GM23248 (cell line): ENCODE data around the gene RABL2A. TPM values are rescaled to one million over a fixed set of nuclear protein-coding genes. Genes with fewer than 3 reads are reported as not detected.
A peak's percentile ranks its signal among the peaks of the same experiment; 100 is the strongest.
"Not testable (repeated sequence)": the region's sequence is repeated elsewhere in the genome, so short reads cannot be mapped to it uniquely, and the experiment has no call there.

Source experiments
- DNase-seq: peaks from one replicate; pipeline ENCODE4 v3.0.0-alpha.2; 2015
- H2AFZ ChIP-seq: fragments of 200-600 bp; sonication (generic); 2 replicates; pipeline ENCODE4 v1.6.1; 2016; ENCODE audit warnings: antibody characterized with exemption
- H3F3A ChIP-seq: fragments of 200-600 bp; sonication (generic); 2 replicates; pipeline ENCODE4 v1.6.1; 2016; ENCODE audit warnings: mild to moderate bottlenecking, antibody characterized with exemption, mixed run types; ENCODE audit not compliant: insufficient read depth
- H3K27ac ChIP-seq: fragments of 200-600 bp; sonication (generic); 2 replicates; pipeline ENCODE4 v1.5.1; 2016; ENCODE audit warnings: mild to moderate bottlenecking
- H3K27me3 ChIP-seq: fragments of 200-600 bp; sonication (generic); replicated peaks from 2 replicates; pipeline ENCODE4 v1.6.1; 2016; ENCODE audit warnings: mild to moderate bottlenecking; ENCODE audit not compliant: insufficient read depth
- H3K36me3 ChIP-seq: fragments of 200-600 bp; sonication (generic); 2 replicates; pipeline ENCODE4 v1.6.1; 2016; ENCODE audit warnings: low read depth, mild to moderate bottlenecking
- H3K4me1 ChIP-seq: fragments of 200-600 bp; sonication (generic); 2 replicates; pipeline ENCODE4 v1.6.1; 2016; ENCODE audit warnings: mild to moderate bottlenecking; ENCODE audit not compliant: insufficient read depth
- H3K4me2 ChIP-seq: fragments of 200-600 bp; sonication (generic); one replicate; pipeline ENCODE4 v1.6.1; 2016; ENCODE audit warnings: mild to moderate bottlenecking; ENCODE audit not compliant: unreplicated experiment
- H3K4me3 ChIP-seq: fragments of 200-600 bp; sonication (generic); 2 replicates; pipeline ENCODE4 v1.5.1; 2016; ENCODE audit warnings: mild to moderate bottlenecking
- H3K79me2 ChIP-seq: fragments of 200-600 bp; sonication (generic); 2 replicates; pipeline ENCODE4 v1.6.1; 2016; ENCODE audit warnings: mild to moderate bottlenecking; ENCODE audit not compliant: insufficient read depth
- H3K9ac ChIP-seq: fragments of 200-600 bp; sonication (generic); 2 replicates; pipeline ENCODE4 v1.6.1; 2016; ENCODE audit warnings: mild to moderate bottlenecking
- H3K9me2 ChIP-seq: fragments of 200-600 bp; sonication (generic); 2 replicates; pipeline ENCODE4 v1.6.1; 2016; ENCODE audit warnings: mixed run types, mild to moderate bottlenecking, moderate library complexity; ENCODE audit not compliant: insufficient read depth
- H3K9me3 ChIP-seq: fragments of 200-600 bp; sonication (generic); one replicate; pipeline ENCODE4 v1.6.1; 2017; ENCODE audit warnings: low read depth
- H4K20me1 ChIP-seq: fragments of 200-600 bp; sonication (generic); 2 replicates; pipeline ENCODE4 v1.6.0; 2016; ENCODE audit not compliant: insufficient read depth
- WGBS, 2 experiments: methylation state at CpG; one replicate each; pipeline ENCODE4 v1.1.6; 2015 to 2017; ENCODE audit warnings: low lambda C conversion rate in 2 of 2, low coverage in 1 of 2; ENCODE audit errors: missing lambda C conversion rate in 2 of 2; 5-methylcytosine and 5-hydroxymethylcytosine counted together
- in situ Hi-C: fragments of 300-500 bp; cut with MboI; formaldehyde crosslinking; loops from 2 replicates; pipeline ENCODE4 v1.15.0; 2020
- polyA plus RNA-seq: library from polyadenylated mRNA; unstranded; fragments of >200 nt; fragmentation: Nextera tagmentation; extraction: Ambion mirVana; gene quantifications from 2 replicates; pipeline ENCODE4 v1.2.1, GENCODE V29; 2016
- total RNA-seq: library from RNA; depleted of rRNA; stranded (reverse); fragments of >200 nt; shearing (Covaris generic); gene quantifications from 2 replicates; pipeline ENCODE4 v1.2.3, GENCODE V29; 2014

RABL2A gene
- total and polyA plus RNA-seq, 2 experiments from 2014 or later, result 4.3 to 9.7 TPM

DNA sequence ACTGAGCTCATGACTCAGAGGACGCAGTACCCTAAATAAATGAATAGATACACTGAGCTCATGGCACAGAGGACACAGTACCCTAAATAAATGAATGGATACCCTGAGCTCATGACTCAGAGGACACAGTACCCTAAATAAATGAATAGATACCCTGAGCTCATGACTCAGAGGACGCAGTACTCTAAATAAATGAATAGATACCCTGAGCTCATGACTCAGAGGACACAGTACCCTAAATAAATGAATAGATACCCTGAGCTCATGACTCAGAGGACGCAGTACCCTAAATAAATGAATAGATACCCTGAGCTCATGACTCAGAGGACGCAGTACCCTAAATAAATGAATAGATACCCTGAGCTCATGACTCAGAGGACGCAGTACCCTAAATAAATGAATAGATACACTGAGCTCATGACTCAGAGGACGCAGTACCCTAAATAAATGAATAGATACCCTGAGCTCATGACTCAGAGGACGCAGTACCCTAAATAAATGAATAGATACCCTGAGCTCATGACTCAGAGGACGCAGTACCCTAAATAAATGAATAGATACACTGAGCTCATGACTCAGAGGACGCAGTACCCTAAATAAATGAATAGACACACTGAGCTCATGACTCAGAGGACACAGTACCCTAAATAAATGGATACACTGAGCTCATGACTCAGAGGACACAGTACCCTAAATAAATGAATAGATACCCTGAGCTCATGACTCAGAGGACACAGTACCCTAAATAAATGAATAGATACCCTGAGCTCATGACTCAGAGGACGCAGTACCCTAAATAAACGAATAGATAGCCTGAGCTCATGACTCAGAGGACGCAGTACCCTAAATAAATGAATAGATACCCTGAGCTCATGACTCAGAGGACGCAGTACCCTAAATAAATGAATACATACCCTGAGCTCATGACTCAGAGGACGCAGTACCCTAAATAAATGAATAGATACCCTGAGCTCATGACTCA, 24.1 kb downstream of the RABL2A start:
- H3K4me3 ChIP-seq, H2AFZ ChIP-seq, H3K27me3 ChIP-seq, DNase-seq, H3K79me2 ChIP-seq, H3K27ac ChIP-seq, H3K9me3 ChIP-seq, H4K20me1 ChIP-seq, H3K4me2 ChIP-seq, H3F3A ChIP-seq, in situ Hi-C loops, H3K9ac ChIP-seq, H3K9me2 ChIP-seq, H3K36me3 ChIP-seq, H3K4me1 ChIP-seq: not testable (repeated sequence)
- 49% methylated on average over 6 to 10 of the region's 14 CpGs for WGBS, 2 experiments

DNA sequence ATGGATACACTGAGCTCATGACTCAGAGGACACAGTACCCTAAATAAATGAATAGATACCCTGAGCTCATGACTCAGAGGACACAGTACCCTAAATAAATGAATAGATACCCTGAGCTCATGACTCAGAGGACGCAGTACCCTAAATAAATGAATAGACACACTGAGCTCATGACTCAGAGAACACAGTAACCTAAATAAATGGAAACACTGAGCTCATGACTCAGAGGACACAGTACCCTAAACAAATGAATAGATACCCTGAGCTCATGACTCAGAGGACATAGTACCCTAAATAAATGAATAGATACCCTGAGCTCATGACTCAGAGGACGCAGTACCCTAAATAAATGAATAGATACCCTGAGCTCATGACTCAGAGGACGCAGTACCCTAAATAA, 25.5 kb downstream of the RABL2A start:
- in situ Hi-C loops, H4K20me1 ChIP-seq, H3K9me2 ChIP-seq, H3K9ac ChIP-seq, H3K4me3 ChIP-seq, H3K27ac ChIP-seq, H3K4me2 ChIP-seq, H3F3A ChIP-seq, H2AFZ ChIP-seq, H3K9me3 ChIP-seq, H3K27me3 ChIP-seq, H3K36me3 ChIP-seq, H3K4me1 ChIP-seq, H3K79me2 ChIP-seq: not testable (repeated sequence)
- WGBS, 2 experiments, result 46 to 86% methylated on average over 2 of the region's 3 CpGs
- DNase-seq, result peak; percentile 8

DNA sequence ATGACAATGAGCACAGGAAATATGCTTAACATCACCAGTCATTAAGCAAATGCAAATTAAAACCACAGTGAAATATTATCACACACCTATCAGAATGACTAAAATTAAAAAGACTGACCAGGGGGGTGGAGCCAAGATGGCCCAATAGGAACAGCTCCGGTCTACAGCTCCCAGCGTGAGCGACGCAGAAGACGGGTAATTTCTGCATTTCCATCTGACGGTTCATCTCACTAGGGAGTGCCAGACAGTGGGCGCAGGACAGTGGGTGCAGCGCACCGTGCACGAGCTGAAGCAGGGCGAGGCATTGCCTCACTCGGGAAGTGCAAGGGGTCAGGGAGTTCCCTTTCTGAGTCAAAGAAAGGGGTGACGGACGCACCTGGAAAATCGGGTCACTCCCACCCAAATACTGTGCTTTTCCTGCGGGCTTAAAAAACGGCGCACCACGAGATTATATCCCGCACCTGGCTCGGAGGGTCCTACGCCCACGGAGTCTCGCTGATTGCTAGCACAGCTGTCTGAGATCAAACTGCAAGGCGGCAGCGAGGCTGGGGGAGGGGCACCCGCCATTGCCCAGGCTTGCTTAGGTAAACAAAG, 29.1 kb downstream of the RABL2A start:
- H3K4me1 ChIP-seq, H3K79me2 ChIP-seq, H3K9me2 ChIP-seq, in situ Hi-C loops, H3F3A ChIP-seq, H3K4me3 ChIP-seq, H3K4me2 ChIP-seq, H3K9me3 ChIP-seq, H2AFZ ChIP-seq, H3K9ac ChIP-seq, DNase-seq, H3K27ac ChIP-seq, H4K20me1 ChIP-seq, H3K27me3 ChIP-seq, H3K36me3 ChIP-seq: not testable (repeated sequence)
- WGBS, 2 experiments, result 73% methylated on average over 27 of the region's 27 CpGs

DNA sequence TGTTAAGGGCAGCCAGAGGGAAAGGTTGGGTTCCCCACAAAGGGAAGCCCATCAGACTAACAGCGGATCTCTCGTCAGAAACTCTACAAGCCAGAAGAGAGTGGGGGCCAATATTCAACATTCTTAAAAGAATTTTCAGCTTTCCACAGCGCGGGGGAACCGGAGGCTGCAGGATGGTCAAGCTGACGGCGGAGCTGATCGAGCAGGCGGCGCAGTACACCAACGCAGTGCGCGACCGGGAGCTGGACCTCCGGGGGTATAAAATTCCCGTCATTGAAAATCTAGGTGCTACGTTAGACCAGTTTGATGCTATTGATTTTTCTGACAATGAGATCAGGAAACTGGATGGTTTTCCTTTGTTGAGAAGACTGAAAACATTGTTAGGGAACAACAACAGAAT, 30.7 kb downstream of the RABL2A start:
- WGBS, 2 experiments, result 90% methylated on average over 17 of the region's 17 CpGs
- H3K4me1 ChIP-seq, H3K27me3 ChIP-seq, H3K36me3 ChIP-seq, in situ Hi-C loops, DNase-seq, H3K9ac ChIP-seq, H3F3A ChIP-seq, H4K20me1 ChIP-seq, H3K79me2 ChIP-seq, H3K4me3 ChIP-seq, H3K4me2 ChIP-seq, H3K9me3 ChIP-seq, H3K9me2 ChIP-seq, H3K27ac ChIP-seq, H2AFZ ChIP-seq: not testable (repeated sequence)

DNA sequence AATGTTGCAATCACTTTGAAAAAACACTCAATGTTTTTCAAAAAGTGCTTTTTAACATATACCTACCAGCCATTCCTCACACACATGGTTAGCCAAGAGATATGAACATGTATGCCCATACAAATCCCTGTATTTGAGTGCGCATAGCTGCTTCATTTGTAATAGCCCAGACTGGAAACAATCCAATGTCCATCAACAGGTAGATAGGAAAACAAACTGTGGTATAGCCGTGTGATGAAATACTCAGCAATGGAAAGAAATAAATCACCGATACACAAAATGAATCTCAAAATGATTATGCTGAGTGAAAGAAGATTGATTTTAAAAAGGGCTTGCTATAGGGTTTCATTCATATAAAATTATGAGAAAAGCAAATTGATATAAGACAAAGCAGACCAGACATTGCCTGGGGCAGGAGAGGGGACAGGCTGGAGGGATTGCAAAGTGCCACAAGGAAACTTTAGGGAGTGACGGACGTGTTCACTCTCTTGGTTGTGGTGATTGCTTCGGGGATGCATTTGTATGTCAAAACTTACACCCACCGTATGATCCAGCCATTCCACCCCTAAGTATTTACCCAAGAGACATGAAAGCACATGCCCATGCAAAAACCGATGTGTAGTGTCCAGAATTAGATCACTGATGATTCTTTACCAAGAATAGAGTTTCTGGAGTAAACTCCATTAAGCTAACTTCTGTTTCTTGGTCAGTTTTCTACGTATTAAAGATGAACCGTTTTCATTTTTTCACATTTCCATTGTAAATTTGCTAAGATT, 36.4 kb downstream of the RABL2A start:
- H3K27me3 ChIP-seq, H4K20me1 ChIP-seq, H3K9ac ChIP-seq, H3K4me1 ChIP-seq, H3K79me2 ChIP-seq, H3K9me2 ChIP-seq, H3K4me2 ChIP-seq, H2AFZ ChIP-seq, H3K36me3 ChIP-seq, in situ Hi-C loops, H3K9me3 ChIP-seq, H3K4me3 ChIP-seq, H3K27ac ChIP-seq, H3F3A ChIP-seq, DNase-seq: not testable (repeated sequence)
- 66 to 71% methylated on average over 10 of the region's 10 CpGs for WGBS, 2 experiments

DNA sequence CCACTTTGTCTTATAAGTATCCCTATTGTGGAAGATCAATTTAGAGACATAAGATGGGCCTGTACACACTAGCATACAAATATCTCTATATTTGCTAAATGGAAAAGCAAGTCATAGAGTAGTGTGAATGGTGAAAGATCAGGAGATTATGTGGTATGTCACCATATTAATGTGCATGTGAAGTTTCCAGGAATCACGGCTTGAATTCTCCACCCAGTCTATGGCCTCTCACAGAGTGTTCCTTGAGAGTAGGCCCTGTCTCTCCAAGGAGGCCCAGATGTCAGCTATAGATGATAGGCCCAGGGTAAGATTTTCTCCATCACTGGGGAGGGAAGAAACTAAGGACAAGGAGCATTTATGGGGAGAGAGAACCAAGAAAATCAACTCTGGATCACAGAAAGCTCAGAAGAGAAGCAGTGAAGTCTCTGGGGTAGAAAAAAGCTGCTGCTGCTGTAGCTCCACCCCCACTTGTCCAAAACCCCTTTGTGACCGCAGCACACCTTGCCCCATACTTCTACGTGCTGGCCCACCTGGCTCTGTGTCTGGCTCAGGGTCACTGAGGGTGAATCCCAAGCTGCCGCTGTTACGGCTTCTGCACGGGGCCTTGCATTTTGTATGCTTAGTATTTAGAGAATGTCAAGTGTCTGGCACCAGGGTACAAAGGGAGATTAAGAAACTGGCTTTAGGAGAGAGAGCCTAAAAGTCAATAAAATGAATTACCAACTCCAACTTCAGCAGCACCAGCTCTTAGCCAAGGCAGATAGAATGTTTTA, 37.9 kb downstream of the RABL2A start:
- H3K36me3 ChIP-seq, H3K27me3 ChIP-seq, H4K20me1 ChIP-seq, H3K9me2 ChIP-seq, H3F3A ChIP-seq, H3K4me2 ChIP-seq, in situ Hi-C loops, H3K4me1 ChIP-seq, H2AFZ ChIP-seq, H3K27ac ChIP-seq, H3K9me3 ChIP-seq, DNase-seq, H3K79me2 ChIP-seq, H3K9ac ChIP-seq, H3K4me3 ChIP-seq: not testable (repeated sequence)
- 55 to 60% methylated on average over 6 of the region's 6 CpGs for WGBS, 2 experiments

DNA sequence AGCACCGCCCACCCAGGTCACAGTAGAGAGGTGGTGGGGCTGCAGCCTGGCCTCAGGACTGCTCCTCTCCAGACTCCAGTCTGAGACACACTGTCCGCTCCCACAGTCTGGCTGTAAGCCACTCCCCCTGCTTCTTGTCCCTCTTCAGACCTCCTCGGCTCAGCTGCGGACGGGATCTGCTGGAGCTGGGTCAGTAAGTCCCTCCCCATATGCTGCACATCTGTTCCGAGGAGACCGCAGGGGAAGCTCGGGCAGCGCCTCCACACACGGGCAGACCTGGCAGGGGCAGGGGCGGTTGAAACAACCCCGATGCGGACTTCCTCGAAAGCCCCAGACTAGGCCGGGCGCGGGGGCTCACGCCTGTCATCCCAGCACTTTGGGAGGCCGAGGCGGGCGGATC, 41.9 kb downstream of the RABL2A start:
- 72 to 73% methylated on average over 18 to 21 of the region's 21 CpGs for WGBS, 2 experiments
- H3K27me3 ChIP-seq, DNase-seq, H4K20me1 ChIP-seq, H3K27ac ChIP-seq, H3K4me1 ChIP-seq, H3K36me3 ChIP-seq, H3K9ac ChIP-seq, H2AFZ ChIP-seq, H3K4me2 ChIP-seq, H3K9me3 ChIP-seq, H3K4me3 ChIP-seq, H3K79me2 ChIP-seq, in situ Hi-C loops, H3F3A ChIP-seq, H3K9me2 ChIP-seq: not testable (repeated sequence)
